M059J (cell line): ENCODE measurements around the gene CYP2A6. TPM values are rescaled to one million over a fixed set of nuclear protein-coding genes. Genes with fewer than 3 reads are reported as not detected.
A peak's percentile ranks its signal among the peaks of the same experiment; 100 is the strongest.
"Not testable (repeated sequence)": the region's sequence is repeated elsewhere in the genome, so short reads cannot be mapped to it uniquely, and the experiment has no call there.

Source experiments
- DNase-seq: peaks from one replicate; pipeline ENCODE4 v3.0.0-alpha.2; 2012; ENCODE audit warnings: low read depth
- total RNA-seq: library from RNA; depleted of rRNA; stranded (reverse); fragments of >200 nt; shearing (Covaris generic); gene quantifications from 2 replicates; pipeline ENCODE4 v1.2.3, GENCODE V29; 2014; rRNA removed

Gene CYP2A6
- total RNA-seq, result not detected in 2 replicates

- DNase-seq, result not testable (repeated sequence)
Observed at GRCh38 chr19:40850277-40850676, at the start of gene CYP2A6. TSS of gene CYP2A6 (minus strand) at chr19:40850447. CDS start at chr19:40850426, 21 bp downstream.

- not testable (repeated sequence) for DNase-seq
Observed at GRCh38 chr19:40899964-40900363, 49.7 kb upstream of the CYP2A6 start.

GRCh38 chr19:40896843-40897789 is 46.9 kb upstream of the CYP2A6 start:
- DNase-seq, result peak; percentile 27

- DNase-seq, result no peak
Observed at GRCh38 chr19:40896418-40896796, 46.2 kb upstream of the CYP2A6 start.

- DNase-seq, result no peak
Observed at GRCh38 chr19:40893112-40893511, 42.9 kb upstream of the CYP2A6 start.

- no peak for DNase-seq
Observed at GRCh38 chr19:40889366-40889765, 39.1 kb upstream of the CYP2A6 start.

GRCh38 chr19:40888191-40888590 is 37.9 kb upstream of the CYP2A6 start:
- DNase-seq, result no peak

- not testable (repeated sequence) for DNase-seq
Observed at GRCh38 chr19:40884187-40884931, 34.1 kb upstream of the CYP2A6 start.

GRCh38 chr19:40882062-40882461 is 31.8 kb upstream of the CYP2A6 start, which contains the start of gene CYP2A7:
TSS of gene CYP2A7 (minus strand) at chr19:40882231. CDS start at chr19:40882210, 21 bp downstream.
- not testable (repeated sequence) for DNase-seq

- DNase-seq, result not testable (repeated sequence)
Observed at GRCh38 chr19:40879349-40879748, 29.1 kb upstream of the CYP2A6 start.

- not testable (repeated sequence) for DNase-seq
Observed at GRCh38 chr19:40875526-40875951, 25.3 kb upstream of the CYP2A6 start.

- DNase-seq, result not testable (repeated sequence)
Observed at GRCh38 chr19:40874874-40875273, 24.6 kb upstream of the CYP2A6 start.

- not testable (repeated sequence) for DNase-seq
Observed at GRCh38 chr19:40873873-40874272, 23.6 kb upstream of the CYP2A6 start.

GRCh38 chr19:40872209-40872608 is 22.0 kb upstream of the CYP2A6 start:
- DNase-seq, result no peak

GRCh38 chr19:40867701-40868100 is 17.5 kb upstream of the CYP2A6 start:
- no peak for DNase-seq

- not testable (repeated sequence) for DNase-seq
Observed at GRCh38 chr19:40864739-40865496, 14.7 kb upstream of the CYP2A6 start.

- DNase-seq, result peak; percentile 45
Observed at GRCh38 chr19:40862785-40863184, 12.5 kb upstream of the CYP2A6 start.

- no peak for DNase-seq
Observed at GRCh38 chr19:40862333-40862732, 12.1 kb upstream of the CYP2A6 start.

- DNase-seq, result no peak
Observed at GRCh38 chr19:40858109-40858508, 7.9 kb upstream of the CYP2A6 start.

GRCh38 chr19:40852467-40853152 is 2.4 kb upstream of the CYP2A6 start:
- not testable (repeated sequence) for DNase-seq

GRCh38 chr19:40846722-40847121 is 3.5 kb downstream of the CYP2A6 start:
- not testable (repeated sequence) for DNase-seq
